K562 treated with DMSO at 1 percent for 12 hours (cell line): Measurements from ENCODE around the gene AVPR1A. TPM values are rescaled to one million over a fixed set of nuclear protein-coding genes. Genes with fewer than 3 reads are reported as not detected.

Experiments
- total RNA-seq: library from RNA; unstranded; fragments of 300-600 nt; gene quantifications from 2 replicates; pipeline ENCODE4 v1.2.3, GENCODE V29; 2022; ENCODE audit not compliant: insufficient read depth

The AVPR1A gene
- total RNA-seq: not detected in 2 replicates

GRCh38 chr12:63150713-63151622, at the start of gene AVPR1A:
AVPR1A (minus strand) TSS chr12:63151201; CDS start chr12:63150836, 365 bp downstream.

Other genes with a start within 250 kb of the AVPR1A start
- 5.3 and 14.3 TPM in 2 replicates for gene PPM1H, start 216.1 kb downstream of the AVPR1A start, total RNA-seq